GM12891 (cell line): Measurements from ENCODE around the gene GNB5.
"Not testable (repeated sequence)": the region's sequence is repeated elsewhere in the genome, so short reads cannot be mapped to it uniquely, and the experiment has no call there.

ENCODE experiments used
- DNase-seq: peaks from one replicate; pipeline ENCODE4 v3.0.0; 2011; ENCODE audit warnings: low spot score; ENCODE audit not compliant: insufficient read length
- FAIRE-seq: peaks from 2 replicates; lab custom pipeline; 2011; peaks lifted over from hg19 to GRCh38; lab: Jason Lieb, UNC
- PAX5 ChIP-seq: IDR thresholded peaks from 2 replicates; pipeline ENCODE4 v1.6.1; 2011; ENCODE audit warnings: low read length, moderate library complexity, mild to moderate bottlenecking; ENCODE audit not compliant: insufficient read depth, severe bottlenecking
- POLR2A ChIP-seq: IDR thresholded peaks from 2 replicates; pipeline ENCODE4 v1.6.1; 2011; ENCODE audit warnings: low read depth, low read length, control low read depth
- POLR2AphosphoS5 ChIP-seq: IDR thresholded peaks from 2 replicates; pipeline ENCODE4 v1.6.1; 2011; ENCODE audit warnings: low read depth, low read length, control low read depth
- POU2F2 ChIP-seq: IDR thresholded peaks from 2 replicates; pipeline ENCODE4 v1.6.1; 2011; ENCODE audit warnings: low read depth, mild to moderate bottlenecking, control low read depth, low read length, moderate library complexity
- SPI1 ChIP-seq: IDR thresholded peaks from 2 replicates; pipeline ENCODE4 v1.6.1; 2011; ENCODE audit warnings: low read depth, low read length, control low read depth
- TAF1 ChIP-seq: IDR thresholded peaks from 2 replicates; pipeline ENCODE4 v1.6.1; 2011; ENCODE audit warnings: low read depth, low read length, control low read depth

The GNB5 gene

DNA sequence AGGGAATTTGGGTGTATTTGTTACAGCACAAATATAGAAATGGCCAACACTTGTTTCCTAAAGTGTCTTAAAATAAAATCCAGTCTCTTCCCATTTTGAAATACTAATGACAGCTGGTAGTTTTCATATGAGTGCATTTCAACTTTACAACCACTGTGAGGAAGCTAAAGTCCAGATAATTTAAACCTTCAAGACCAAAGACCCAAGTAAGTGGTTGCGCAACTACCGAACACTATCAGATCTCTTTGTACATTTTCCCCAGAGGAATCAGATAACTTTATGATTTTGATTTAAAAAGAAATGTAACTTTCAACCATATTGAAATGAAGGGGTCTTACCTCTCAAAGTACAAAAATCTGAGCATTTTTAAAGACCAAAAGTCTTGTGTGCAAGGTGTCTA, 92.9 kb downstream of the GNB5 start:
- no peak for TF ChIP-seq SPI1
- TF ChIP-seq PAX5 = no peak
- TF ChIP-seq POU2F2 = no peak
- TF ChIP-seq TAF1 = no peak
- no peak for TF ChIP-seq POLR2AphosphoS5
- no peak for TF ChIP-seq POLR2A
- FAIRE-seq = no peak
- DNase-seq = no peak

DNA sequence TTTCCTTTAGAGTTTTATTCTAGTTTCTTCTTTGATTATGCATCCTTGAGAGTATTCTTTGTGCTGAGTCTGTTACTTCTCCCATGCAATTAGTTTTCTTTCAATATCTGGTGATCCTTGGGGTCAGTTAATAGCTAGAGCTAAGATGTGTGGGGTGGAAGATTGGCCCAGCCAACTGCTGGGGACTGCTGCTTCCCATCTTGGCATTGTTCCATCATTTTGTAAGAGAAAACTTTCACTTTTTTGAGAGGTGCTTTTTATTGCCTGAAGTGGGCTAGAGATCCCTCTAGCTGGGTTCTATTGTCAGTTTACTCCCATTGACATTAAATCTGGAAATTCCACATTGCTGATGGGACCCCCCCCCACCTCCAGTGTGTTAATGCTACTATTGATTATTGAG, 94.0 kb downstream of the GNB5 start:
- DNase-seq (no peak), FAIRE-seq (no peak)

DNA sequence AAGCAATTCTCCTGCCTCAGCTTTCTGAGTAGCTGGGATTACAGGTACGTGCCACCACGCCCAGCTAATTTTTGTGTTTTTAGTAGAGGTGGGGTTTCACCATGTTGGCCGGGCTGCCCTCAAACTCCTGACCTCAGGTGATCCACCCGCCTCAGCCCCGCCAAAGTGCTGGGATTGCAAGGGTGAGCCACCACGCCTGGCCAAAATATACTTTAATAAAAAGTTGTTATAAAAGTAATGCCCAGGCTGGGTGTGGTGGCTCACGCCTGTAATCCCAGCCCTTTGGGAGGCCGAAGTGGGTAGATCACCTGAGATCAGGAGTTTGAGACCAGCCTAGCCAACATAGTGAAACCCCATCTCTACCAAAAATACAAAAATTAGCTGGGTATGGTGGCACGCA, 94.7 kb downstream of the GNB5 start:
- FAIRE-seq, DNase-seq: not testable (repeated sequence)

More for the DNA sequence above, 94.0 kb downstream of the GNB5 start:
- no peak for TF ChIP-seq PAX5
- TF ChIP-seq POLR2A = no peak
- no peak for TF ChIP-seq POLR2AphosphoS5
- TF ChIP-seq SPI1 = no peak
- no peak for TF ChIP-seq TAF1
- TF ChIP-seq POU2F2 = no peak

DNA sequence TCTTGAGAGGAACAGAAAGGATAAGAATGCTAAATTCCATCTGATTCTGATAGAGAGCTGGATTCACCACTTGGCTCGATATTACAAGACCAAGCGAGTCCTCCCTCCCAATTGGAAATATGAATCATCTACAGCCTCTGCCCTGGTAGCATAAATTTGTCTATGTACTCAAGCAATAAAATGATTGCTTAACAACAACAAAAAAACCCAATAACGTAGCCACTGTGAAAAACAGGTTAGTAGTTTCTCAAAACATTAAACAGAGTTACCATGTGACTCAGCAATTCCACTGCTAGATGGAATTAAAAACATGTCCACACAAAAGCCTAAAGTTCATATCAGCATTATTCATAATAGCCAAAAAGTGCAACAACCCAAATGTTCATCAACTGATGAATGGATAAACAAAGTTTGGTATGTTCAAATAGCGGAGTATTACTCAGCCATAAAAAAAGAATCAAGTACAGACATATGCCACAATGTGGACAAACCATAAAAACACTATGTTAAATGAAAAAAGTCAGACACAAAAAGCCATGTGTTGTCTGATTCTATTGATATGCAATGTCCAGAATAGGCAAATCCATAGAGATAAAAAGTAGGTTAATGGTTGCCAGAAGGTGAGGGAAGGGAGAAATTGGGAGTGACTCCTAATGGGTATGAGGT, 95.5 kb downstream of the GNB5 start:
- no peak for FAIRE-seq
- TF ChIP-seq PAX5 (no peak), POLR2A (no peak), POU2F2 (no peak), SPI1 (no peak), TAF1 (no peak), POLR2AphosphoS5 (no peak)
- no peak for DNase-seq

DNA sequence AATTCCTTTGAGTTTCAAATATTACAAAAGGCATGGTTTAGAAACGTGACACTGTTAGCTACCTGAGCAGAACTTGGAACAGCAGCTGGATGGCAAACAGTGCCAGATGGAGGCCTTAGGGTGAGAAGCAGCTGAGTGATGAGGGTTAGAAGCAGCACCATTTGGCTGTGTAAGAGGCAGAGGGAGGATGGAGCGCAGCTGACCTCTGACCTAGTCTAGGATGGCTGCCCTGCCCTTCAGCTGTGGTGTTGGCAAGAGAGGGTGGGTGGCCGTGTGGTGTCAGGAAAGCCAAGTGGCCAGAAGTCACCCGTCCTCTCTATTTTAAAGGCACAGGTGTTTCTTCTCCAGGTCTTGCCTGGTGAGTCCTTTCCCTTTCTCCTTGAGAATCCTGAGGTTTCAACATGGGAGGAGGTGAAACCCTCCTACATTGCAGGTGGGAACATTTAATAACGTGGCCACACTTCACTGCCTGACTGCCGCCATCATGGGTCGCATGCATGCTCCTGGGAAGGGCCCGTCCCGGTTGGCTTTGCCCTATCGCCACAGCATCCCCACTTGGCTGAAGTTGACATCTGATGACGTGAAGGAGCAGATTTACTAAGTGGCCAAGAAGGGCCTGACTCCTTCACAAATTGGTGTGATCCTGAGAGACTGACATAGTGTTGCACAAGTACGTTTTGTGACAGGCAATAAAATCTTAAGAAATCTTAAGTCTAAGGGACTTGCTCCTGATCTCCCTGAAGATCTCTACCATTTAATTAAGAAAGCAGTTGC, 96.2 kb downstream of the GNB5 start:
- no peak for FAIRE-seq
- no peak for TF ChIP-seq POU2F2
- DNase-seq = no peak

DNA sequence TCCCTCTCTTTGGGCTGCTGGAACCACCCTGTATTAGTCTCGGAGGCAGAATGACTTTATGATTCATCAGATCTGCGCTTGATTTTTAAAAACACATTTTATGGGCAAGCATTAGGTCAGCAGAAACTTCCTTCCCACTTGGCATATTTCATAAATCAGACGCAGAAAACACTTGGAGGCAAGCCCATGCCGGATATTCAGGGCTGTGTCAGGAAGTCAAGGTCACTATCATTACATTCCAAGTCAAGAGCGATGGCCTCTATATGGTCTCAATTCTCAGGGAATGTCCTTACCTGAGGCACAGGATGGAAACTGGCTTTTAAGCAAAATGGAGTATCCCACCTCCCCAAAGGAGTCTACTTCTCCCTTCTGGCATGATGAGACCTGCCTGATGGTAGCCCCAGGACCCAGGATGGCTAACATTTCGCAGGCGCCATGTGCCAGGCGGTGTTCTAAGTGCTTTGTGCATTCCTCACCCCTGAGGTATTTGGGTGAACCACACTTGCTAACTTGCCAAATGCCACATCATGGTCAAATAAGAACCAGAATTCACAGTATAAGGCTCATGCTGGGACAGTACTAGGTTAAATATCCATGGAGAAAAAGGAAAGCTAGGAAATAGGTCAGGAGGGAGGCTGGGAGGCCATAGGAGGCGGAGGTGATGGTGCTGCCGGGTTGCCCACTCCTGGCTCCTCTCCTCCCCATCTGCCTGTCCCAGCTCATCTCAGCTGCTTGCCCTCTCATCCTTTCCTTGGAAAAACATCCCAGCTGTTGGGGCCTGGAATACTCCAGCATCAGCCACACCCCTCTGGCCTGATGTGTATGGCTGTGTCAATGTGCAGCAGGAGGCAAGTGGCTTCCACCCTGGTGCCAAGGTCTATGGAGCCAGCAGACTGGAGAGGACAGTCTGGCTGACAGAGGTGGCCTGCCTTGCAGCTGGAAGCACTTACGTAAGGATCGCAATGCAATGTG, 97.4 kb downstream of the GNB5 start:
- TF ChIP-seq SPI1 = no peak
- TF ChIP-seq POU2F2 = no peak
- no peak for TF ChIP-seq POLR2AphosphoS5
- no peak for TF ChIP-seq PAX5
- TF ChIP-seq TAF1 = no peak
- no peak for TF ChIP-seq POLR2A
- no peak for DNase-seq
- no peak for FAIRE-seq

DNA sequence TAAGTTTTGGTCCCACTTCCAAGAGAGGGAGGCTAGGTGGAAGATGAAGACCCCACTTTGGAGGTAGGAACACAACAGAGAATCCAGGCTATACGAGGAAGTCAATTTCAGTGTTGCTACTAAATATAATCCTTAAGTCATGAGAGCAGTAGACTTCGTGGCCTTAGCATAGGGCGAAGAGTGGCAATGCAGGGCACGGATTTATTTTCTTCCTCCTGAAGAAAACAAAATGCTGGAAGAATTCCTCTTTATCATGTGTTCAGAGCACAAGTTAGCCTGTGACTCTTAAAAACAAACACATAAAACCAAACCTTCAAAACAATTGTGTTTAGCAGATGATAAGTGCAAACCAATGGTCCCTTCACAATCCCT, 98.0 kb downstream of the GNB5 start:
- no peak for TF ChIP-seq POLR2AphosphoS5
- TF ChIP-seq POLR2A = no peak
- TF ChIP-seq PAX5 = no peak
- no peak for TF ChIP-seq POU2F2
- no peak for TF ChIP-seq TAF1
- TF ChIP-seq SPI1 = no peak
- no peak for DNase-seq
- FAIRE-seq = no peak

DNA sequence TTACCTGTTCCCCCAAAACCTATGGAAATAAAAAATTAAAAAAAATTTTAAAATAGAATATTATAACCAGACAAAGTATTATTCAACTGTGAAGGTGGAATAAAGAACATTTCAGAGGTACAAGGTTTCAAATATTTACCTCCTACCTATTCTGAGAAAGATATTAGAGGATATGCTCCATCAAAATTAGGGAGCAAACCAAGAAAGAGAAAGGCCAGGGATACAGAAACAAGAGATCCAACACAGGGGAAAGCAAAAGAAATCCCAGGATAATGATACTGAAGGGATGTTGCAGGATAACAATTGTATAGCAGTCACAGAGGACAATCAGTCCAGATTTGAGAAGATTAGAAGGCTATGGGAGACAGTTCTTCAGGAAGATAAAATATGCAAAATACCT, 101.0 kb downstream of the GNB5 start:
- TF ChIP-seq POLR2AphosphoS5 (no peak), TAF1 (no peak), POU2F2 (no peak), PAX5 (no peak), POLR2A (no peak), SPI1 (no peak)
- no peak for DNase-seq
- no peak for FAIRE-seq

DNA sequence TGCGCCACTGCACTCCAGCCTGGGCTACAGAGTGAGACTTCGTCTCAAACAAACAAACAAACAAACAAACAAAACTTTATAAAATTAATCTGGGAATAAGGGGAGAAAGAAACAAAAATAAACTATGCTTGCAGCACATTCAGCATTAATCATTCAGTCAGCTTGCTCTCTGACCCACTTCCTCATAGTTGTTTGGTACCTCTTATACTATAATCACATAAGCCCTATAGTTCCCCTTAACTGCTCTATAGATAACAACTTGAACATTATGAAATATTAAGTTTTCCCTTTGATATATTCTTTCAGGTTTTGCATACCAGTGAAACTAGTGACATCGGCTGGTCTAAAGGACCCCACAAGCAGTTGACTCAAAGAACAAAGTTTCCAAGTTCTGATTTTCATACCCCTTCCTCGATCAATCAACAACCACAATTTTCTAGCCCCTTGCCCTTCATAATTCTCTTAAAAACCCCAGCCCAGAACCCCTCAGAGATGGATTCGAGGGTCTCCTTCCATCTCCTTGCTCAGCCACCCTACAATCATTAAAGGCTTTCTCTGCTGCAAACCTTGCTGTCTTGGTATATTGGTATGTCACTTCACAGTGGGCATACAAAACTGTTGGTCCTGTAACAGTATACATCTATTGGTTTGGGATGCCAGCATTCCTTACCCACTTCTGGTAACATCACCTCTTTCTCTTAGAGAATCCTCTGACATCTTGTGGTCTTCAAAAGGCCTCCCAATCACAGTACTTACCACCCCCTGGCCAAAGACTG, 105.0 kb downstream of the GNB5 start:
- no peak for FAIRE-seq
- TF ChIP-seq POLR2A (no peak), SPI1 (0 out of 2 replicates have a peak, but pooled peaks have one; percentile 6)
- DNase-seq = no peak

DNA sequence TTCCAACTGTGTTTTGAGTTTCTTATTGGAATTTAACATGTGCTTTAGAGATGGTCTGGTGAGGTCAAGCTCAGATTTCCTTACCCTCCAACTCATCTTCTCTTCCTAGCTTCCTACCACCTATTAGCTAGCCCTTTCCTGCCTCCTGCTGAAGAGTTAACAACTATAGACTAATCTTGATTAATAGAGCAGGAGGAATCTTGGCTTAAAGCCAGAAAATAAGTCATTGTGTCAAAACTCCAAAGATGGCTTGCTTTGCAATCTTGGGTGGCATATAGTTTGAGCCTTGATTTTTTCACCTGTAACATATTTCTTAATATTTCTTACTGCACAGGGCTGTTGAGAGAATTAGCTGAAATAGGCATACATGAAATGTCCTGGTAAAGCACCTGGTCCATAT, 105.9 kb downstream of the GNB5 start:
- TF ChIP-seq TAF1 (no peak), POU2F2 (no peak), POLR2AphosphoS5 (no peak), SPI1 (no peak), POLR2A (no peak), PAX5 (no peak)
- DNase-seq (no peak), FAIRE-seq (no peak)
